Ishikawa (cell line): ENCODE results near the gene ABHD1.

ENCODE experiments used
- CEBPB ChIP-seq: IDR thresholded peaks from 2 replicates; pipeline ENCODE4 v1.6.1; 2012
- CREB1 ChIP-seq: IDR thresholded peaks from 2 replicates; pipeline ENCODE4 v1.6.1; 2012; ENCODE audit warnings: low read depth
- EGR1 ChIP-seq: IDR thresholded peaks from 2 replicates; pipeline ENCODE4 v1.6.1; 2012
- EP300 ChIP-seq: IDR thresholded peaks from 2 replicates; pipeline ENCODE4 v1.6.1; 2012; ENCODE audit warnings: borderline replicate concordance
- FOXM1 ChIP-seq: IDR thresholded peaks from 2 replicates; pipeline ENCODE4 v1.6.1; 2012; ENCODE audit warnings: low read depth, borderline replicate concordance
- NFIC ChIP-seq: IDR thresholded peaks from 2 replicates; pipeline ENCODE4 v1.6.1; 2012
- RAD21 ChIP-seq: IDR thresholded peaks from 2 replicates; pipeline ENCODE4 v1.6.1; 2012; ENCODE audit warnings: low read depth
- REST ChIP-seq: IDR thresholded peaks from 2 replicates; pipeline ENCODE4 v1.6.1; 2012; ENCODE audit warnings: low read depth, mild to moderate bottlenecking
- TAF1 ChIP-seq: IDR thresholded peaks from 2 replicates; pipeline ENCODE4 v1.6.1; 2012; ENCODE audit warnings: low read depth, mild to moderate bottlenecking
- TCF12 ChIP-seq: IDR thresholded peaks from 2 replicates; pipeline ENCODE4 v1.6.1; 2012; ENCODE audit warnings: low read depth
- TEAD4 ChIP-seq: IDR thresholded peaks from 2 replicates; pipeline ENCODE4 v1.6.1; 2012
- YY1 ChIP-seq: IDR thresholded peaks from 2 replicates; pipeline ENCODE4 v1.6.1; 2012; ENCODE audit warnings: low read depth
- ZBTB7A ChIP-seq: IDR thresholded peaks from 2 replicates; pipeline ENCODE4 v1.6.1; 2012; ENCODE audit warnings: low read depth
- TF ChIP-seq, protein P1 (sequence below): IDR thresholded peaks from 2 replicates; pipeline ENCODE4 v1.6.1; 2012
- TF ChIP-seq, protein P2 (sequence below): IDR thresholded peaks from 2 replicates; pipeline ENCODE4 v1.6.1; 2012

ABHD1 gene

GRCh38 chr2:27086090-27086723 lies 37.4 kb upstream of the ABHD1 start:
- TF ChIP-seq NFIC (no peak), EP300 (0 out of 2 replicates have a peak, but pooled peaks have one; percentile 18), TEAD4 (peak; percentile 31; the same call in 1 of the 2 replicates), RAD21 (peak; percentile 41; the same call in 1 of the 2 replicates), TAF1 (peak; percentile 48; the same call in 1 of the 2 replicates), FOXM1 (no peak), TCF12 (peak; percentile 32; the same call in 1 of the 2 replicates), EGR1 (peak; percentile 55), CEBPB (no peak), REST (no peak), CREB1 (0 out of 2 replicates have a peak, but pooled peaks have one; percentile 20), YY1 (no peak), ZBTB7A (peak; percentile 80)
- TF ChIP-seq, protein P1, sequence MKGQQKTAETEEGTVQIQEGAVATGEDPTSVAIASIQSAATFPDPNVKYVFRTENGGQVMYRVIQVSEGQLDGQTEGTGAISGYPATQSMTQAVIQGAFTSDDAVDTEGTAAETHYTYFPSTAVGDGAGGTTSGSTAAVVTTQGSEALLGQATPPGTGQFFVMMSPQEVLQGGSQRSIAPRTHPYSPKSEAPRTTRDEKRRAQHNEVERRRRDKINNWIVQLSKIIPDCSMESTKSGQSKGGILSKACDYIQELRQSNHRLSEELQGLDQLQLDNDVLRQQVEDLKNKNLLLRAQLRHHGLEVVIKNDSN: peak; percentile 89
- TF ChIP-seq, protein P2, sequence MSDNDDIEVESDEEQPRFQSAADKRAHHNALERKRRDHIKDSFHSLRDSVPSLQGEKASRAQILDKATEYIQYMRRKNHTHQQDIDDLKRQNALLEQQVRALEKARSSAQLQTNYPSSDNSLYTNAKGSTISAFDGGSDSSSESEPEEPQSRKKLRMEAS: peak; percentile 91

- TF ChIP-seq TAF1 (peak; percentile 5; the same call in 1 of the 2 replicates), ZBTB7A (no peak)
- TF ChIP-seq, protein P2: peak; percentile 53; the same call in 1 of the 2 replicates
Measured at GRCh38 chr2:27086724-27087593, 36.7 kb upstream of the ABHD1 start, which contains the start of gene KHK. Gene KHK (plus strand): TSS chr2:27086772. CDS start chr2:27087260, 488 bp downstream.

DNA sequence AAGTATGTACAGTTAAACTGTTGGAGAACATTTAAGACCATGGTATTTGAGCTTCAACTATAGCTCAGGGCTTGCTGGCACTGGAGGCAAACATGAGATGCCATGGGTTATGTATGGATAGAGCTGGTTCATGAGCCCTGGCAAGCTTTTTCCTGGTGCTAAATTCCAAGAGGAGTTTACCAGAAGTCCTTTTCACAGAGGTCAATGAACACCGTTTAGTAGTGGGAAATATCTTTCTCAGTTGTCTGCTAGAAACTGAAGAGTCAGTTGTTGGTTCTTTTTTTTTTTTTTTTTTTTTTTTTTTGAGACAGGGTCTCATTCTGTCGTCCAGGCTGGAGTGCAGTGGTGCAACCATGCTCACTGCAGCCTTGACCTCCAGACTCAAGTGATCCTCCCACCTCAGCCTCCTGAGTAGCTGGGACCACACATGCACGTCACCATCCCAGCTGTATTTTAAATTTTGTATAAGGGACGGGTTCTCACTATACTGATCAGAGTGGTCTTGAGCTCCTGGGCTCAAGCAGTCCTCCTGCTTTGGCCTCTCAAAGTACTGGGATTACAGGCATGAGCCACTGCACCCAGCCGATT lies 35.7 kb upstream of the ABHD1 start:
- TF ChIP-seq NFIC (no peak), EGR1 (no peak), TEAD4 (no peak), YY1 (no peak), CEBPB (no peak)
- TF ChIP-seq, protein P1: no peak

- TF ChIP-seq RAD21 (no peak), ZBTB7A (no peak), TAF1 (no peak), FOXM1 (no peak), EGR1 (no peak), REST (no peak), CEBPB (no peak), NFIC (no peak), TCF12 (no peak), CREB1 (no peak), TEAD4 (no peak)
- TF ChIP-seq, protein P1: no peak
- TF ChIP-seq, protein P2: no peak
Measured at GRCh38 chr2:27088634-27089033, 35.0 kb upstream of the ABHD1 start.
